ENCODE data around the gene TXN2. TPM values are rescaled to one million over a fixed set of nuclear protein-coding genes. Genes with fewer than 3 reads are reported as not detected.
"Not testable (repeated sequence)": the region's sequence is repeated elsewhere in the genome, so short reads cannot be mapped to it uniquely, and the experiment has no call there.

Gene TXN2
- total and polyA plus RNA-seq, 4 donors, result 22.0 to 135 (median 85.1) TPM

- H3K4me1 ChIP-seq (ENCODE audit: control insufficient read depth, insufficient read depth, low read length), result peaks cover 11% of the 10 kb centered on the region
- no peak overlapping the region for H3K4me3 ChIP-seq (ENCODE audit: low read depth, low read length)
- WGBS (ENCODE audit: insufficient coverage), result 31% methylated on average over 16 of the region's 16 CpGs
- H3K9me3 ChIP-seq (ENCODE audit: control insufficient read depth, insufficient read depth, low read length), result no peaks in the 10 kb centered on the region
- H3K27ac ChIP-seq (ENCODE audit: low read depth, low read length), result no peak overlapping the region
- no peaks in the 10 kb centered on the region for H3K27me3 ChIP-seq (ENCODE audit: control insufficient read depth, insufficient read depth, low read length)
- DNase-seq (ENCODE audit: low read depth in 4 of 6, low spot score in 6 of 6), result no peak
- H3K36me3 ChIP-seq (ENCODE audit: control insufficient read depth, insufficient read depth, low read length), result no peaks in the 10 kb centered on the region
These were observed 45.7 kb downstream of the TXN2 start for GRCh38 chr22:36435516-36436415.

GRCh38 chr22:36433318-36434231 is 47.9 kb downstream of the TXN2 start:
- H3K4me1 ChIP-seq (ENCODE audit: control insufficient read depth, insufficient read depth, low read length), result peaks cover 11% of the 10 kb centered on the region
- 47% methylated on average over 6 of the region's 14 CpGs for WGBS (ENCODE audit: insufficient coverage)
- H3K36me3 ChIP-seq (ENCODE audit: control insufficient read depth, insufficient read depth, low read length), result no peaks in the 10 kb centered on the region
- H3K4me3 ChIP-seq (ENCODE audit: low read depth, low read length), result no peak overlapping the region
- H3K9me3 ChIP-seq (ENCODE audit: control insufficient read depth, insufficient read depth, low read length), result no peaks in the 10 kb centered on the region
- H3K27me3 ChIP-seq (ENCODE audit: control insufficient read depth, insufficient read depth, low read length), result no peaks in the 10 kb centered on the region
- H3K27ac ChIP-seq (ENCODE audit: low read depth, low read length), result no peak overlapping the region
- no peak for DNase-seq (ENCODE audit: low read depth in 4 of 6, low spot score in 6 of 6)

- 65% methylated on average over 11 of the region's 15 CpGs for WGBS (ENCODE audit: insufficient coverage)
- no peak for DNase-seq (ENCODE audit: low read depth in 4 of 6, low spot score in 6 of 6)
- H3K4me1 ChIP-seq (ENCODE audit: control insufficient read depth, insufficient read depth, low read length), result peaks cover 11% of the 10 kb centered on the region
- H3K27me3 ChIP-seq (ENCODE audit: control insufficient read depth, insufficient read depth, low read length), result no peaks in the 10 kb centered on the region
- no peak overlapping the region for H3K27ac ChIP-seq (ENCODE audit: low read depth, low read length)
- H3K36me3 ChIP-seq (ENCODE audit: control insufficient read depth, insufficient read depth, low read length), result no peaks in the 10 kb centered on the region
- no peak overlapping the region for H3K4me3 ChIP-seq (ENCODE audit: low read depth, low read length)
- H3K9me3 ChIP-seq (ENCODE audit: control insufficient read depth, insufficient read depth, low read length), result no peaks in the 10 kb centered on the region
These were observed 48.7 kb downstream of the TXN2 start for GRCh38 chr22:36432592-36433317.

GRCh38 chr22:36431977-36432376 is 49.5 kb downstream of the TXN2 start:
- 88% methylated on average over 8 of the region's 9 CpGs for WGBS (ENCODE audit: insufficient coverage)
- H3K4me1 ChIP-seq (ENCODE audit: control insufficient read depth, insufficient read depth, low read length), result peaks cover 11% of the 10 kb centered on the region

GRCh38 chr22:36430863-36431262 is 50.6 kb downstream of the TXN2 start:
- H3K9me3 ChIP-seq (ENCODE audit: control insufficient read depth, insufficient read depth, low read length), result no peaks in the 10 kb centered on the region
- peaks cover 18% of the 10 kb centered on the region for H3K4me1 ChIP-seq (ENCODE audit: control insufficient read depth, insufficient read depth, low read length)
- DNase-seq (ENCODE audit: low read depth in 4 of 6, low spot score in 6 of 6), result no peak
- H3K36me3 ChIP-seq (ENCODE audit: control insufficient read depth, insufficient read depth, low read length), result no peaks in the 10 kb centered on the region
- 65% methylated on average over 8 of the region's 9 CpGs for WGBS (ENCODE audit: insufficient coverage)
- H3K27me3 ChIP-seq (ENCODE audit: control insufficient read depth, insufficient read depth, low read length), result no peaks in the 10 kb centered on the region
- H3K4me3 ChIP-seq (ENCODE audit: low read depth, low read length), result no peak overlapping the region
- no peak overlapping the region for H3K27ac ChIP-seq (ENCODE audit: low read depth, low read length)

More at GRCh38 chr22:36431977-36432376, 49.5 kb downstream of the TXN2 start:
- H3K9me3 ChIP-seq (ENCODE audit: control insufficient read depth, insufficient read depth, low read length), result no peaks in the 10 kb centered on the region
- H3K27ac ChIP-seq (ENCODE audit: low read depth, low read length), result no peak overlapping the region
- DNase-seq (ENCODE audit: low read depth in 4 of 6, low spot score in 6 of 6), result no peak
- H3K36me3 ChIP-seq (ENCODE audit: control insufficient read depth, insufficient read depth, low read length), result no peaks in the 10 kb centered on the region
- H3K4me3 ChIP-seq (ENCODE audit: low read depth, low read length), result no peak overlapping the region
- H3K27me3 ChIP-seq (ENCODE audit: control insufficient read depth, insufficient read depth, low read length), result no peaks in the 10 kb centered on the region

- 95% methylated on average over 5 of the region's 11 CpGs for WGBS (ENCODE audit: insufficient coverage)
- not testable (repeated sequence) for H3K27me3 ChIP-seq (ENCODE audit: control insufficient read depth, insufficient read depth, low read length); H3K9me3 ChIP-seq (ENCODE audit: control insufficient read depth, insufficient read depth, low read length); DNase-seq (ENCODE audit: low read depth in 4 of 6, low spot score in 6 of 6); H3K27ac ChIP-seq (ENCODE audit: low read depth, low read length); H3K36me3 ChIP-seq (ENCODE audit: control insufficient read depth, insufficient read depth, low read length); H3K4me3 ChIP-seq (ENCODE audit: low read depth, low read length)
- peaks cover 12% of the 10 kb centered on the region for H3K4me1 ChIP-seq (ENCODE audit: control insufficient read depth, insufficient read depth, low read length)
These were observed 53.5 kb downstream of the TXN2 start for GRCh38 chr22:36427952-36428351.

- H3K27me3 ChIP-seq (ENCODE audit: control insufficient read depth, insufficient read depth, low read length), result no peaks in the 10 kb centered on the region
- no peak overlapping the region for H3K27ac ChIP-seq (ENCODE audit: low read depth, low read length)
- no peak overlapping the region for H3K4me3 ChIP-seq (ENCODE audit: low read depth, low read length)
- H3K36me3 ChIP-seq (ENCODE audit: control insufficient read depth, insufficient read depth, low read length), result no peaks in the 10 kb centered on the region
- H3K9me3 ChIP-seq (ENCODE audit: control insufficient read depth, insufficient read depth, low read length), result no peaks in the 10 kb centered on the region
- no peak for DNase-seq (ENCODE audit: low read depth in 4 of 6, low spot score in 6 of 6)
- WGBS (ENCODE audit: insufficient coverage), result no CpG with 5 or more reads among the region's 2 CpGs
- peaks cover 7% of the 10 kb centered on the region for H3K4me1 ChIP-seq (ENCODE audit: control insufficient read depth, insufficient read depth, low read length)
These were observed 55.4 kb downstream of the TXN2 start for GRCh38 chr22:36425977-36426523.

- no peak for DNase-seq (ENCODE audit: low read depth in 4 of 6, low spot score in 6 of 6)
- no peaks in the 10 kb centered on the region for H3K27me3 ChIP-seq (ENCODE audit: control insufficient read depth, insufficient read depth, low read length)
- H3K4me3 ChIP-seq (ENCODE audit: low read depth, low read length), result no peak overlapping the region
- peaks cover 7% of the 10 kb centered on the region for H3K4me1 ChIP-seq (ENCODE audit: control insufficient read depth, insufficient read depth, low read length)
- H3K9me3 ChIP-seq (ENCODE audit: control insufficient read depth, insufficient read depth, low read length), result no peaks in the 10 kb centered on the region
- 83% methylated on average over 1 of the region's 5 CpGs for WGBS (ENCODE audit: insufficient coverage)
- H3K27ac ChIP-seq (ENCODE audit: low read depth, low read length), result no peak overlapping the region
- no peaks in the 10 kb centered on the region for H3K36me3 ChIP-seq (ENCODE audit: control insufficient read depth, insufficient read depth, low read length)
These were observed 56.4 kb downstream of the TXN2 start for GRCh38 chr22:36424901-36425579.

Measured in spinal cord (tissue), 10 donors.